G401 (cell line): ENCODE data around the gene CTSD. TPM values are rescaled to one million over a fixed set of nuclear protein-coding genes. Genes with fewer than 3 reads are reported as not detected.

Source experiments
- DNase-seq: peaks from one replicate; pipeline ENCODE4 v3.0.0-alpha.2; 2015; ENCODE audit warnings: low spot score
- in situ Hi-C: cut with HindIII; loops from 2 replicates; pipeline ENCODE4 v1.10.0; 2016; ENCODE audit warnings: low sequenced_read_pairs, mixed read lengths
- total RNA-seq: library from RNA; depleted of rRNA; stranded (reverse); fragments of >200 nt; shearing (Covaris generic); gene quantifications from 2 replicates; pipeline ENCODE4 v1.2.3, GENCODE V29; 2014

Gene CTSD
- total RNA-seq, 1 experiment from 2014 or later, result 219 TPM

- in situ Hi-C loops, result no loop called here
- no peak for DNase-seq
Observed at GRCh38 chr11:1748636-1749394, 14.9 kb downstream of the CTSD start.

GRCh38 chr11:1747753-1748635, 15.7 kb downstream of the CTSD start:
- in situ Hi-C loops, result no loop called here
- peak; percentile 90 for DNase-seq

GRCh38 chr11:1746956-1747752, 16.6 kb downstream of the CTSD start:
- in situ Hi-C loops, result no loop called here
- DNase-seq, result no peak

- no peak for DNase-seq
- in situ Hi-C loops, result no loop called here
Observed at GRCh38 chr11:1746511-1746931, 17.2 kb downstream of the CTSD start.

GRCh38 chr11:1745701-1746320, 17.9 kb downstream of the CTSD start:
- DNase-seq, result no peak
- in situ Hi-C loops, result no loop called here

- DNase-seq, result peak; percentile 91
- in situ Hi-C loops, result no loop called here
Observed at GRCh38 chr11:1744891-1745700, 18.6 kb downstream of the CTSD start.

GRCh38 chr11:1744137-1744886, 19.4 kb downstream of the CTSD start:
- in situ Hi-C loops, result no loop called here
- DNase-seq, result peak; percentile 72

GRCh38 chr11:1743585-1744136, 20.1 kb downstream of the CTSD start:
- no peak for DNase-seq
- in situ Hi-C loops, result no loop called here

- in situ Hi-C loops, result no loop called here
- DNase-seq, result no peak
Observed at GRCh38 chr11:1742869-1743584, 20.7 kb downstream of the CTSD start.

GRCh38 chr11:1742371-1742770, 21.4 kb downstream of the CTSD start:
- in situ Hi-C loops, result no loop called here
- no peak for DNase-seq

- DNase-seq, result no peak
- in situ Hi-C loops, result no loop called here
Observed at GRCh38 chr11:1741741-1742140, 22.0 kb downstream of the CTSD start.

- in situ Hi-C loops, result no loop called here
- DNase-seq, result no peak
Observed at GRCh38 chr11:1740786-1741530, 22.8 kb downstream of the CTSD start.

- in situ Hi-C loops, result no loop called here
- peak; percentile 60 for DNase-seq
Observed at GRCh38 chr11:1739576-1739975, 24.2 kb downstream of the CTSD start.

- in situ Hi-C loops, result no loop called here
- no peak for DNase-seq
Observed at GRCh38 chr11:1738380-1738779, 25.3 kb downstream of the CTSD start.

- in situ Hi-C loops, result no loop called here
- no peak for DNase-seq
Observed at GRCh38 chr11:1737080-1737757, 26.5 kb downstream of the CTSD start.
